Stimulated activated CD4-positive, alpha-beta T cell treated with anti-CD3 and anti-CD28 coated beads, Interleukin-4, amount 100 ng/mL, for 24 hours (primary cell): ENCODE measurements around the gene PLXNB2.

Experiments used
- DNase-seq: peaks from one replicate; pipeline ENCODE4 v3.0.0-alpha.2; 2020

Gene PLXNB2

GRCh38 chr22:50249341-50250248, 57.9 kb downstream of the PLXNB2 start:
- no peak for DNase-seq

DNA sequence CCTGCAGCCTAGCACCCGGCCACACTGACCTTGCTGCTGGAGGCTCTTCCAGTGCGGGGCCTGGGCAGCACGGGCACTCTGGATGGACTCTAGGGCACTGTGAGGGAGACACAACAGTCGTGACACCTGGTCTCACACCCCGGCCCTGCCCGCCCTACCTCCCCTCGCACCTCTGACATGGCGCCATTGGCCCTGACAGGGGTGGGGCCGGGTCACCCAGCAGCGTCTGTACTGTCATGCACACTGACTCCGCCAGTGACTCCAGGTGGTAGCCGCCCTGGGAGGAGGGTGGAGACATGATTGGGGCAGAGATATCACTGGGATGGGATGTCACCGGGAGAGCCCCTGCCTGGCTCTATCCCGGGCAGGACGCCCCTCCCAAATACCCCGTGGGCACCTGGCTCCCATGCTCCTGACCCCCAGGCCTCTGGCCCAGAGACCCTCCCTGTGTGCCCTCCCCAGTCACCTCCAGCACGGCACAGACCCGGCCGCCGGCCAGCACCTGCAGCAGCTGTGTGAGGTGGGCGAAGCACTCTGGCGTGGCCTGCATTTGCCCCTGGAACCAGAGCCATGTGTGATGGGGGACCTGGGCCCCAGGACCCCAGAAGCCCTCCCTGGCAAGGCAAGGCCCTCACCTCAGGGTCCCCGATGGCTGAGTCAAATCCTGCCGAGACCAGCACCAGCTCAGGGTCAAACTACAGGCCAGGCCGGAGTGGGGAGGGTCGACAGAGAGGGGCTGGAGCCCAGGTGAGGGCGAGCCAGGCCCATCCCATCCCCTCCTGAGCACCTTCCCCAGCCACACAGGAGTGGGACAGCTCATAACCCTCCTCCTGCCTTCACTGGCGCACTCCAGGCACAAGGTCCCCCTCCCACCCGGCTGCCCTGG, 59.0 kb downstream of the PLXNB2 start:
- no peak for DNase-seq

- DNase-seq = peak; percentile 51
Measured at GRCh38 chr22:50247748-50248147, 59.7 kb downstream of the PLXNB2 start.

- no peak for DNase-seq
Measured at GRCh38 chr22:50246242-50247175, 60.9 kb downstream of the PLXNB2 start.

DNA sequence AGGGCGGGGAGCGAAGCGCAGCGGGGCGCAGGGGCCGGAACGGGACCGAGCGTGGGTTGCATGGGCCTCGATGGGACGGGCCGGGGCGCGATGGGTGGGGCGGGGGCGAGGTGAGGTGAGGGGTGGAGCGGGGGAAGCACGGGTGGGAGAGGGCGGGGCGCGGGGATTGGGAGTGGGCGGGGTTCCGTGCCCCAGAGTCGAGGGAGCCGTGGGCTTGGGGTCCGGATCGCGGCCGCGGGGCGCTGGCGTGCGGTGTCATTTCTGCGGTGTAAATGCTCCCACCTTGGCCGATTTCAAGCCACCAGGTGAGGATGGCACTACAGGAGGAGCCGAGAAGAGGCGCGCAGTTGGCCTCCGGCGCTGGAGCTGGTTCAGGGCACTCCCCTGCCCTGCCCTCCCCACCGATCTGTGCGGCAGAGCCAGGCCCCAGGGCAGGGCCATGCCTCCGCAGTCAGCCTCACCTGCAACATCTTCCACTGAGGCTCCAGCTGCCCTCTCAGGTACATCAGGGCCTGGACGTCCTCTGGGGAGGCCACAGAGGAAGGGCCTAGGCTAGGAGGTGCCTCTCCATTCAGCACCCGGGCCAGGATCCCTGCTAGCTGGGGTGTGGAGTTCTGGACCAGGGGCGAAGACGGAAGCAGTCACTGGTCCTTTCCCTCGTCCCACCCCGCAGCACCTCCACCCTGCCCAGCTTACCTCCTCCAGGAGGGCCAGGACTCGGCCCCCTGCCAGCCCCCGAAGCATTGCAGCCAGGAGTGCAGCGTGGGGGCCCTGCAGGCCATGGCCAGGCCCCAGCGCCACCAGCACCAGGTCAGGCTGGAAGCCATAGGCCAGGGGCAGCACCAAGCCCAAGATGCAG, 62.0 kb downstream of the PLXNB2 start:
- no peak for DNase-seq

DNA sequence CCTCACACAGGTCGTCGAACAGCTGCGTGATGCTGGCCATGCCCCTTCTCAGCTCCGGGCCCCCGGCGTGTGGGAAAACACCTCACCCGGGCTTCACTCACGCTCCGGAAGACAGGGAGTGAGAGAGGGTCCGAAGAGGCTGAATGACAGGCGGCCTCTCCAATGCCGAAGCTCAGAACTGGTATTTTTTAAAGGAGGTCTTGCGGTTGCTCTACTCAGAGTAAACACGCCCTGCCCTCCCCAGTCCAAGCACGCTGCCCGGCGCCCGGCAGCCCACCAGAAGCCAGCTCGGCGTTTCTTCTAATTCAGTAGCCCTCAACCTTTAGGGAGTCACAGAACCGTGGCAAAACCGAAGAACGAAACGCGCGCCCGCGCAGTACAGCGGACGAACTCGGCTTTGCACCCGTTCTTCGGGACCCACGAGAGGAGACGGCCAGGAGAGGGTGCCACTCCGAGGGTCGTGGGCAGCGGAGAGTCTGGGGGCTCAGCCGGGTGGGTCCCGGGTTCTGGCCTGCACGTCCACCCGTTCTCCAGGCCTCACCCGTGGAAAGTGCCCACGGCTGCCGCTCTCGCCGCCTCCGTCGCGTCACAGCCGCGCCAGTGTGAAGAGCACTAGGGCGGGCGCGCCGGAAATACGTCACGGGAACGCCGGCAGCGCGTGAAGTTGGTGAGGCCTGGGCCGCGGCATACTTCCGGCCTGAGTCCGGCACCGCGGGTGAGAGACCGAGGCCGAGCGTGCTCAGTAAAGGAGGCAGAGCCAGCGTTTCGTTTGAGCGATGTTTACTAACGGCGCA, 62.8 kb downstream of the PLXNB2 start, which contains the start of gene TUBGCP6:
Gene TUBGCP6, minus strand, starts transcription at position 604 of the 794 bp plus-strand sequence. Its CDS starts 564 bp downstream, at position 40.
- DNase-seq = peak; percentile 93

- no peak for DNase-seq
Measured at GRCh38 chr22:50243685-50244419, 63.6 kb downstream of the PLXNB2 start.

DNA sequence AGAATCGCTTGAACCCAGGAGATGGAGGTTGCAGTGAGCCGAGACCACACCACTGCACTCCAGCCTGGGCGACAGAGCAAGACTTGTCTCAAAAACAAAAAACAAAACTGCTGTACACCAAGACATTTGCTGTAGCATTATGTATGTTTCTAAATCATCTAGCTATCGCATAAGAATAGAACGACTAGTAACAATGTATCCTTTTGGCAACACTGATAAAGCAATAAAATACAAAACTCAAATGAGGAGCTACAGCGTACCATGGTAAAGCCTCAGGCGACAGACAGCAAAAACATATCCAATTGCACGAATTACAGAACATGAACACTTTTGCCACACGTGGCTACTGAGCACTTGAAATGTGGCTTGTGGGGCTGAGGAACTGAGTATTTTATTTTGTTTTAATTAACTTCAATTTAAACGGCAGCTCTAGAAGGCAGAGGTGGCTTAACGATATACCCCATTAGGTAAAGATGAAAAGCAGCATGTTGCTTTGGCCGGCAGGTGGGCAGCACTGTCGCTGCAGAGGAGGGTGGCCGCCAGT, 65.0 kb downstream of the PLXNB2 start:
- DNase-seq = no peak

DNA sequence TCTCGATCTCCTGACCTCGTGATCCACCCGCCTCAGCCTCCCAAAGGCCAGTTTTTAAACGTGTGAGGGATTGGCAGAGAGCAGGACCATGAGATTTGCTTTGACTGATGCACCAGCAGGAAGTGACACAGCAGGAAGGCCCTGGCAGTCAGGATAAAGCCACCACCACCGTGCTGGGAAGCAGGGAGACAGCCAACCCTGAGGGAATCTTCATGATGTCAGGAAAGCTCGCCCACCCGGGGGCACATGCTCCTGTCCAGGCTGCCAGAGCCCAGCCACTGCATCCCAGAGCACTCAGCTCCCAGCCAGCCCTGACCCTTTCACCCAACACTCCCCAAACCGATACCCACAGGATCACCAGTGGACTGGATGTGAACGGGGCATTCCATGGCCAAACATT, 68.7 kb downstream of the PLXNB2 start:
- DNase-seq = no peak

GRCh38 chr22:50236731-50237409, 70.6 kb downstream of the PLXNB2 start:
- DNase-seq = no peak

DNA sequence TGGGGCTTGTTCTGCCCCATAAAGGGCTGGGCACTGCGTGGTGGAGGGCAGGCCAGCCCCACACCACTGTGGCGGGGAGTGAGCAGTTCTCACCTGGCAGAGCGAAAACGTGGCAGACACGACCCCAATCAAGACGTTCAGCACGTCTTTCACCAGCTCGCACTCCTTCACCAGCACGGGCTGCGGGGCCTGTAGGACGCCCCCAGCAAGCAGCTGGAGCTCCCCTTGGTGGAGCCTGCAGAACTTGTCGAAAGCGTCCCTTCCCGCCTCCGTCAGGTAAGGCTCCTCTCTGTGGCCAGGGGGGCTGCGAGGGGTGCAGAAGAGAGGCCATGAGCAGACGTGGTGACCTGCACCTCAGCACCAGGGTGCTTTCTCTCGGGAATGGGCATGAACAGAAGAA, 74.2 kb downstream of the PLXNB2 start:
- no peak for DNase-seq

DNA sequence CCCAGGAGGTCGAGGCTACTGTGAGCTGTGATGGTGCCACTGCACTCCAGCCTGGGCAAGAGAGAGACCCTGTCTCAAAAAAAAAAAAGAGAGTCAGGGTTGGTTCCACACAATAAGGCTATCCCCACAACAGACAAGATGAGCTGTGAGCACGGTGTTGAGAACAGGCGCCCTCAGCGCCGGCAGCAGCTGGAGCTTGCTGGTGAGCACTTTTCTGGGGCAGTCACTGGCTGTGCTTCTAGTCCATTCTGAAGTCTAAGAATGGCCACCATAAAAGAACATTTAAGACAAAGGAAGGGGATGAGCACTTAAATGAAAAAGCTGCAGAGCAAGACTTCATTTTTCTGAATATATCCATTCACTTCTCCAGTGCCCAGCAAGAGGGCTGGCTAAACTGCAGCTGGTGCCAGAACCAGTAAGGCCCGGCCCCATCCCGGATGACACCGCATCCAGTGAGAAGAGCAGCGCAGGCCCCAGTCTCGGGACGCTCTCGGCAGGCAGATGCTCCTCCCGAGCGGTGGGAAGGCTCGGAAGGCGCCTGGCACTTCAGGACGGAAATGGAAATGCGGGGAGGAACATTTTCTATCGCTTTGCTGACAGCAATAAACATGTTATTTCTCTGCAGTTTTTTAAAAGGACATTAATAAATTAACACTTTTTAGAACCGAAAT, 74.8 kb downstream of the PLXNB2 start:
- no peak for DNase-seq

DNA sequence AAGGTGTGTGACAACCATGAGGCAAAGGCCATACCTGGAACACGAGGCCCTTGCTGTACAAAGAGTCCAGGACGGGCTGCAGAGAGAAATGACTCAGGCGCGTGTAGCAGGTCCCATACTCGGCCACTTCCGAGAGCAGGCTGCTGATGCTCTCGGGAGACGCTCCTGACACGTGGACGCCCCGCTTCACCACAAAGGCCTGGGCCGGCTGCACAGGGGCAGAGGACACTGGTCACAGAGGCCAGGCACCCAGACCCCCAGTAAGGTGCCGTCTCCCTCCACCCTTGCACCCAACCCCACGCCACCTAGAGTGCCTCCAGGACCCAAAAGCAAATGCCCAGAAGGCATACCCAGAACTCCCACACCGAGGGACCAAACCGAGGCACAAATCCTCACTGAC, 78.1 kb downstream of the PLXNB2 start:
- no peak for DNase-seq

DNA sequence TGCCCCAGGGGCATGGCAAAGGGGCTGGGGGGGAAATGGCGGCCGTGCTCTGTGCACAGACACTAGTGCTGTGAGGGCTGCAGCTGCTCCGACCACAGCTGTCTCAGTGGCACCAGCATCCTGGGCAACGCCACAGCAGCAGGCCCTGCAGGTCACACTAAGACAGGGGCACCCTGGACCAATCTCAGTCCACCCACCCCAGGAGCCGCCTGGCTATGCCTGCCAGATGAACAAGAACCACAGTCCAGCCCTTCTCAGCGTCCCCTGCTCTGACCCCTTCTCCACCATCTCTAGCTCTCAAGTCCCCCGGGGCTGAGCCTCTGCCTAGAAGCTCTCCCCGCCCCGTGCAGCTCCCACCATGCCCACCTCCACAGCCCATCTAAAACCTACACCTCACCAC, 79.1 kb downstream of the PLXNB2 start:
- DNase-seq = no peak

DNA sequence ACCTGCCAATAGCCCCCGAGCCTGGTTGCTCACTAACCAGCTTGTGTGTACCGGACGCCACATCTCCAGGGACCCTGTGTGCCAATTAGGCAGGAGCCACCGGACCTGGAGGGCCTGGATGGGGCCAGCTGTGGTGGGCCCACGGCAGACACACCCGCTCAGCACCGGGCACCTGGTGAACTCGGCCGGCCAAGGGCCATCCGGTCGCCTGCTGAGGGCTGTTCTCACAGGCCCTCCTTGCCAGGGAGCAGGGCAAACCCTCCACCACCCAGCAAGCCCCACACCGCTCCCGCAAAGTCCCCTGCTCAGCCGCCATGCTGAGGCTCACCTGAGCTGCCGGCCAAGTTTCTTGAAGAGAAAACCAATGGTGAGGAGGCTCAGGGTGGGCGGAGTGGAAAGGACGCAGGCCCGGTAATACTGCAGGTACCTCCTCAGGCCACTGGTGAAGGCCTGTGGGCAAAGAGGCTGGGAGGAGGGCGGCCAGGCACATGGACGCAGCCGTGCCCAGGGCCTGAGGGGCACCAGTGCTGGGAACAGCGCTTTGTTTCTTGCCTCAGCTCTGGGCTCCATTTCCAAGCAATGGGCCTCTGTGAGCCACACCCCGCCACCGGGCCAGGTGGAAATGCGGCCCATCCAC, 79.7 kb downstream of the PLXNB2 start:
- DNase-seq = no peak

DNA sequence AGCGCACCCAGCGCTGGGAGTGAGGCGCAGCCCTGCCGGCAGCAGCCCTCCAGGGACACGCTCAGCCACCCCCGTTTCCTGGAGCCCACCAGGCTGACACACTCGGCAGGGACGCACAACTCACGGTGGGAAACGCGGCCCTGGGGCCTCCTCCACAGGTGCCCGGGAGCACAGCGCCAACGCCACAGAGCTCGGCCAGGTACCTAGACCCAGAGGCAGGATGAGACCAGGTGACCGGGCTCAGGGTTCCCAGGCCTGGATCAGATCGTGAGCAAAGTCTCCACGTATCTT, 80.6 kb downstream of the PLXNB2 start:
- DNase-seq = no peak

GRCh38 chr22:50226063-50226874, 81.2 kb downstream of the PLXNB2 start:
- DNase-seq = no peak
